HEK293 (cell line): ENCODE measurements around the gene CTLA4.

Source experiments
- CTCF ChIP-seq: fragments of 450-650 bp; formaldehyde crosslinking; IDR thresholded peaks from 2 replicates; pipeline ENCODE4 v1.5.1; 2016; ENCODE audit warnings: missing biosample characterization, missing genetic modification characterization
- GLIS1 ChIP-seq: fragments of 450-650 bp; formaldehyde crosslinking; IDR thresholded peaks from 2 replicates; pipeline ENCODE4 v1.5.1; 2016; ENCODE audit warnings: missing biosample characterization, missing genetic modification characterization
- ZBTB17 ChIP-seq: fragments of 450-650 bp; formaldehyde crosslinking; IDR thresholded peaks from 2 replicates; pipeline ENCODE4 v1.5.1; 2016; ENCODE audit warnings: missing biosample characterization, missing genetic modification characterization
- ZBTB7A ChIP-seq: fragments of 450-650 bp; formaldehyde crosslinking; IDR thresholded peaks from 2 replicates; pipeline ENCODE4 v1.5.1; 2016; ENCODE audit warnings: low read depth, missing biosample characterization, missing genetic modification characterization
- ZFP41 ChIP-seq: fragments of 450-650 bp; formaldehyde crosslinking; IDR thresholded peaks from 2 replicates; pipeline ENCODE4 v1.5.1; 2016; ENCODE audit warnings: missing biosample characterization, missing genetic modification characterization, borderline replicate concordance
- ZNF302 ChIP-seq: fragments of 450-650 bp; formaldehyde crosslinking; IDR thresholded peaks from 2 replicates; pipeline ENCODE4 v1.5.1; 2016; ENCODE audit warnings: missing biosample characterization, missing genetic modification characterization, low read depth
- ZNF311 ChIP-seq: fragments of 450-650 bp; formaldehyde crosslinking; IDR thresholded peaks from 2 replicates; pipeline ENCODE4 v1.5.1; 2017; ENCODE audit warnings: missing biosample characterization, missing genetic modification characterization, borderline replicate concordance
- ZNF626 ChIP-seq: fragments of 450-650 bp; sonication (Bioruptor Pico); formaldehyde crosslinking; IDR thresholded peaks from 2 replicates; pipeline ENCODE4 v1.5.1; 2018; ENCODE audit warnings: missing biosample characterization, missing genetic modification characterization, inconsistent platforms
- ZNF658 ChIP-seq: fragments of 450-650 bp; formaldehyde crosslinking; IDR thresholded peaks from 2 replicates; pipeline ENCODE4; 2016; ENCODE audit warnings: missing biosample characterization, missing genetic modification characterization
- ZNF830 ChIP-seq: fragments of 450-650 bp; IDR thresholded peaks from 2 replicates; pipeline ENCODE4 v1.5.0; 2018; ENCODE audit warnings: missing biosample characterization, missing genetic modification characterization, low read depth, mild to moderate bottlenecking, moderate library complexity
- TF ChIP-seq, protein P1 (sequence below): fragments of 450-650 bp; formaldehyde crosslinking; conservative IDR thresholded peaks from 2 replicates; pipeline ENCODE4 v1.5.1; 2016; ENCODE audit warnings: low read depth, missing biosample characterization, missing genetic modification characterization

DNA sequence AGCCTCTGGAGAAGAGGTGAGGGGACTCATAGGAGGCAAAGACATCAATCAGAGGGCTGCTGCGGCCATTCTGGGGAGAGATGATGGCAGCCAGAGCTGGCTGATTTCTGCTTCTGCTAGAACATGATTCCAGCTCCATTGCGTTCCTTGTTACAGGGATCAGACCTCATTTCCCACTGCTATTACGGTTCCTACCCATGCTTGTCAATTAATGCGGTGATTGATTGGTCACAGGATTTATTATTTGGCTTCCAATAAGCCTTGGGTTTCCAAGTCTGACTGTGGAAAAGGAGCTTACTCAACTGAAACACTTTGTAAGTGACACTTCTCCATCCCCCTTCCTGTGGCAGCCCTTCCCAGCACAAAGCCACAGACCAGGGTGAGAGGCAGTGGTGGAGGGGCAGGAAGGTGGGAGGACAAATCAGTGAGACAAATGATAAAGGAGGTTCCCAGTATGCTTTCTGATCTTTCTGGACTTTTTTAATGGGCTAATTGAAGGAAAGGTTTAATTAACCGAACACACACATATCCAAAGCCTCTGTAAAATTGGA is 26.8 kb upstream of the CTLA4 start:
- TF ChIP-seq ZNF626 (tag by site-specific recombination) (no peak), ZNF302 (no peak), CTCF (tag by site-specific recombination) (no peak), ZBTB17 (tag by site-specific recombination) (no peak), ZNF658 (no peak), ZNF830 (no peak), ZFP41 (no peak), ZNF311 (tag by site-specific recombination) (no peak), ZBTB7A (tag by site-specific recombination) (no peak), GLIS1 (tag by site-specific recombination) (no peak)
- TF ChIP-seq, protein P1, sequence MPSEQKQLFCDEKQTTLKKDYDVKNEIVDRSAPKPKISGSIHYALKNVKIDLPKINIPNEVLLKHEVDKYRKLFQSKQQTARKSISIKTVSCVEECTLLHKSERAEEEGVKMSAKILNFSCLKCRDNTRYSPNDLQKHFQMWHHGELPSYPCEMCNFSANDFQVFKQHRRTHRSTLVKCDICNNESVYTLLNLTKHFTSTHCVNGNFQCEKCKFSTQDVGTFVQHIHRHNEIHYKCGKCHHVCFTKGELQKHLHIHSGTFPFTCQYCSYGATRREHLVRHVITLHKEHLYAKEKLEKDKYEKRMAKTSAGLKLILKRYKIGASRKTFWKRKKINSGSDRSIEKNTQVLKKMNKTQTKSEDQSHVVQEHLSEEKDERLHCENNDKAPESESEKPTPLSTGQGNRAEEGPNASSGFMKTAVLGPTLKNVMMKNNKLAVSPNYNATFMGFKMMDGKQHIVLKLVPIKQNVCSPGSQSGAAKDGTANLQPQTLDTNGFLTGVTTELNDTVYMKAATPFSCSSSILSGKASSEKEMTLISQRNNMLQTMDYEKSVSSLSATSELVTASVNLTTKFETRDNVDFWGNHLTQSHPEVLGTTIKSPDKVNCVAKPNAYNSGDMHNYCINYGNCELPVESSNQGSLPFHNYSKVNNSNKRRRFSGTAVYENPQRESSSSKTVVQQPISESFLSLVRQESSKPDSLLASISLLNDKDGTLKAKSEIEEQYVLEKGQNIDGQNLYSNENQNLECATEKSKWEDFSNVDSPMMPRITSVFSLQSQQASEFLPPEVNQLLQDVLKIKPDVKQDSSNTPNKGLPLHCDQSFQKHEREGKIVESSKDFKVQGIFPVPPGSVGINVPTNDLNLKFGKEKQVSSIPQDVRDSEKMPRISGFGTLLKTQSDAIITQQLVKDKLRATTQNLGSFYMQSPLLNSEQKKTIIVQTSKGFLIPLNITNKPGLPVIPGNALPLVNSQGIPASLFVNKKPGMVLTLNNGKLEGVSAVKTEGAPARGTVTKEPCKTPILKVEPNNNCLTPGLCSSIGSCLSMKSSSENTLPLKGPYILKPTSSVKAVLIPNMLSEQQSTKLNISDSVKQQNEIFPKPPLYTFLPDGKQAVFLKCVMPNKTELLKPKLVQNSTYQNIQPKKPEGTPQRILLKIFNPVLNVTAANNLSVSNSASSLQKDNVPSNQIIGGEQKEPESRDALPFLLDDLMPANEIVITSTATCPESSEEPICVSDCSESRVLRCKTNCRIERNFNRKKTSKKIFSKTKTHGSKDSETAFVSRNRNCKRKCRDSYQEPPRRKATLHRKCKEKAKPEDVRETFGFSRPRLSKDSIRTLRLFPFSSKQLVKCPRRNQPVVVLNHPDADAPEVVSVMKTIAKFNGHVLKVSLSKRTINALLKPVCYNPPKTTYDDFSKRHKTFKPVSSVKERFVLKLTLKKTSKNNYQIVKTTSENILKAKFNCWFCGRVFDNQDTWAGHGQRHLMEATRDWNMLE (tag by site-specific recombination) = no peak
